ENCODE results near the gene PMM2. TPM values are rescaled to one million over a fixed set of nuclear protein-coding genes. Genes with fewer than 3 reads are reported as not detected.

PMM2 gene
- total RNA-seq, 1 donor from 2014 or later: 61.1 TPM

- no peaks in the 10 kb centered on the region for H3K9me3 Mint-ChIP-seq
- no peaks in the 10 kb centered on the region for H3K27me3 Mint-ChIP-seq
- peaks cover 38% of the 10 kb centered on the region for H3K4me1 Mint-ChIP-seq
- H3K36me3 Mint-ChIP-seq (ENCODE audit: low read depth): peaks cover 76% of the 10 kb centered on the region
- ChIA-PET CTCF (interaction anchor here (0.7 to 1.7 kb wide), 4 partner anchors 8 to 43 kb away, joined by 3 to 6 read pairs (median 4); no protein-coding TSS in a partner anchor), POLR2A (interaction anchor here (0.7 to 5.0 kb wide), 3 partner anchors 23 to 115 kb away, joined by 3 to 50 read pairs (median 3); partner anchors contain the start of gene CARHSP1)
- ATAC-seq (ENCODE audit: low read depth) (no peak), DNase-seq (no peak)
- intact Hi-C loops (cut with micrococcal nuclease): loop anchor here (5.0 to 10.0 kb wide), 2 partner anchors 1291 to 1974 kb away; partner anchors contain the start of gene GRIN2A
- no peak for TF ChIP-seq CTCF (IDR thresholded peaks at IDR 0.05)
- H3K27ac Mint-ChIP-seq: no peak overlapping the region
- H3K4me3 Mint-ChIP-seq: no peak overlapping the region
These were observed 95.8 kb downstream of the PMM2 start for GRCh38 chr16:8893426-8893825.

- ChIA-PET POLR2A (interaction anchor here (0.7 to 5.0 kb wide), 3 partner anchors 24 to 48 kb away, joined by 3 to 50 read pairs (median 3); partner anchors contain the start of gene CARHSP1), CTCF (interaction anchor here (0.7 to 1.7 kb wide), 4 partner anchors 8 to 42 kb away, joined by 3 to 6 read pairs (median 4); no protein-coding TSS in a partner anchor)
- no peak for TF ChIP-seq CTCF (IDR thresholded peaks at IDR 0.05)
- no peak for ATAC-seq (ENCODE audit: low read depth)
- H3K27me3 Mint-ChIP-seq: no peaks in the 10 kb centered on the region
- peaks cover 83% of the 10 kb centered on the region for H3K36me3 Mint-ChIP-seq (ENCODE audit: low read depth)
- no peak overlapping the region for H3K27ac Mint-ChIP-seq
- no peaks in the 10 kb centered on the region for H3K9me3 Mint-ChIP-seq
- H3K4me1 Mint-ChIP-seq: peaks cover 38% of the 10 kb centered on the region
- intact Hi-C loops (cut with micrococcal nuclease): loop anchor here (5.0 to 10.0 kb wide), 2 partner anchors 1291 to 1973 kb away; partner anchors contain the start of gene GRIN2A
- H3K4me3 Mint-ChIP-seq: no peak overlapping the region
- DNase-seq: no peak
These were observed 96.5 kb downstream of the PMM2 start for GRCh38 chr16:8893976-8894690.

GRCh38 chr16:8894736-8895334 is 97.2 kb downstream of the PMM2 start:
- no peak for TF ChIP-seq CTCF (IDR thresholded peaks at IDR 0.05)
- no peak overlapping the region for H3K27ac Mint-ChIP-seq

GRCh38 chr16:8898660-8899318 is 101.2 kb downstream of the PMM2 start:
- ChIA-PET POLR2A (no interaction called here), CTCF (interaction anchor here (0.8 to 0.9 kb wide), 2 partner anchors 19 to 38 kb away, joined by 3 read pairs; no protein-coding TSS in a partner anchor)
- Mint-ChIP-seq H3K4me3 (no peak overlapping the region), H3K27me3 (no peaks in the 10 kb centered on the region), H3K36me3 (ENCODE audit: low read depth) (peaks cover 94% of the 10 kb centered on the region), H3K27ac (no peak overlapping the region), H3K4me1 (no peaks in the 10 kb centered on the region), H3K9me3 (no peaks in the 10 kb centered on the region)
- ATAC-seq (ENCODE audit: low read depth) (no peak), DNase-seq (no peak)
- intact Hi-C loops (cut with micrococcal nuclease): loop anchor here (10.0 kb wide), 1 partner anchor 1286 kb away; the partner anchor contains the start of gene GRIN2A
- no peak for TF ChIP-seq CTCF (IDR thresholded peaks at IDR 0.05)

More at GRCh38 chr16:8894736-8895334, 97.2 kb downstream of the PMM2 start:
- intact Hi-C loops (cut with micrococcal nuclease): loop anchor here (5.0 to 10.0 kb wide), 2 partner anchors 1290 to 1972 kb away; partner anchors contain the start of gene GRIN2A
- ChIA-PET POLR2A (interaction anchor here (0.7 kb wide), 1 partner anchor 48 kb away, joined by 3 read pairs; no protein-coding TSS in a partner anchor), CTCF (interaction anchor here (1.0 to 1.7 kb wide), 4 partner anchors 11 to 113 kb away, joined by 3 to 6 read pairs (median 4); no protein-coding TSS in a partner anchor)
- DNase-seq (no peak), ATAC-seq (ENCODE audit: low read depth) (no peak)
- no peaks in the 10 kb centered on the region for H3K27me3 Mint-ChIP-seq
- peaks cover 38% of the 10 kb centered on the region for H3K4me1 Mint-ChIP-seq
- peaks cover 88% of the 10 kb centered on the region for H3K36me3 Mint-ChIP-seq (ENCODE audit: low read depth)
- H3K4me3 Mint-ChIP-seq: no peak overlapping the region
- no peaks in the 10 kb centered on the region for H3K9me3 Mint-ChIP-seq

Other genes starting within 250 kb of the PMM2 start
- not detected in 2 replicates for gene TMEM114, start 207.3 kb upstream of the PMM2 start, total RNA-seq
- gene METTL22, start 176.1 kb upstream of the PMM2 start, total RNA-seq: 36.4 and 49.6 TPM in 2 replicates
- 12.6 and 13.2 TPM in 2 replicates for gene ABAT, start 123.2 kb upstream of the PMM2 start, total RNA-seq
- gene TMEM186, start 200 bp upstream of the PMM2 start, total RNA-seq: 10.6 and 13.0 TPM in 2 replicates
- 21.3 and 27.0 TPM in 2 replicates for gene CARHSP1, start 71.2 kb downstream of the PMM2 start, total RNA-seq
- not detected in 2 replicates for gene LITAFD, start 84.5 kb downstream of the PMM2 start, total RNA-seq
- gene USP7, start 166.1 kb downstream of the PMM2 start, total RNA-seq: 173 and 193 TPM in 2 replicates